Endothelial cell of umbilical vein (primary cell): ENCODE results near the gene IGFBP3. TPM values are rescaled to one million over a fixed set of nuclear protein-coding genes. Genes with fewer than 3 reads are reported as not detected.

ENCODE experiments used
- BruUV-seq: library from RNA; stranded (reverse); fragments of 400-500 nt; replicated peaks from 2 replicates; lab custom pipeline; 2021; lab: Mats Ljungman, UMichigan
- CTCF ChIA-PET: fragments of 300-600, 350-600 bp; sonication (Branson Sonifier 250); formaldehyde crosslinking; loops from one replicate; lab custom pipeline; 2021; ENCODE audit warnings: antibody characterized with exemption, inconsistent platforms; lab: Charles Lee
- POLR2A ChIA-PET: fragments of 300-600, 350-600 bp; sonication (Branson Sonifier 250); formaldehyde crosslinking; loops from one replicate; lab custom pipeline; 2021; ENCODE audit warnings: antibody characterized with exemption, inconsistent platforms; lab: Charles Lee
- DNase-seq: peaks from one replicate; pipeline ENCODE4 v3.0.0-alpha.2; 2011; ENCODE audit warnings: low read depth, low spot score
- FAIRE-seq: peaks from 2 replicates; lab custom pipeline; 2011; peaks lifted over from hg19 to GRCh38; lab: Jason Lieb, UNC
- H2AFZ ChIP-seq: 2 replicates; pipeline ENCODE4 v1.6.0; 2012; ENCODE audit warnings: low read depth, low read length, control low read depth, inconsistent platforms
- H3K27ac ChIP-seq: 2 replicates; pipeline ENCODE4 v1.5.1; 2011; ENCODE audit warnings: low read depth, mild to moderate bottlenecking, control low read depth, low read length, moderate library complexity; ENCODE audit not compliant: insufficient read depth
- H3K27me3 ChIP-seq, 2 experiments: 2 replicates each; pipeline versions ENCODE4 v1.6.0 to v1.6.1; 2011; ENCODE audit warnings: low read length in 2 of 2, mixed read lengths in 1 of 2; ENCODE audit not compliant: control insufficient read depth in 2 of 2, insufficient read depth in 2 of 2
- H3K36me3 ChIP-seq, 2 experiments: 2 replicates in 1 of 2; 3 replicates in 1 of 2; pipeline ENCODE4 v1.5.1; 2011; ENCODE audit warnings: low read length in 2 of 2, mild to moderate bottlenecking in 1 of 2, moderate library complexity in 1 of 2; ENCODE audit not compliant: control insufficient read depth in 2 of 2, insufficient read depth in 2 of 2; ENCODE audit errors: extremely low read depth in 1 of 2
- H3K4me1 ChIP-seq: 3 replicates; pipeline ENCODE4 v1.5.1; 2011; ENCODE audit warnings: mild to moderate bottlenecking, low read length; ENCODE audit not compliant: control insufficient read depth, insufficient read depth; ENCODE audit errors: extremely low read depth
- H3K4me2 ChIP-seq: 2 replicates; pipeline ENCODE4 v1.6.1; 2011; ENCODE audit warnings: low read length, control low read depth, mixed read lengths; ENCODE audit not compliant: insufficient read depth
- H3K4me3 ChIP-seq, 3 experiments: fragments of 200-600 bp in 1 of 3; sonication (generic), shearing (Covaris generic) in 1 of 3; replicated peaks in 1 of 3; 2 replicates each; pipeline ENCODE4 v1.5.1; 2011 to 2016; ENCODE audit warnings: control low read depth in 3 of 3, low read length in 3 of 3, mild to moderate bottlenecking in 2 of 3, inconsistent platforms in 1 of 3, low read depth in 1 of 3, moderate library complexity in 1 of 3; ENCODE audit not compliant: insufficient read depth in 1 of 3
- H3K79me2 ChIP-seq: 2 replicates; pipeline ENCODE4 v1.6.0; 2012; ENCODE audit warnings: low read length, inconsistent platforms; ENCODE audit not compliant: control insufficient read depth, insufficient read depth
- H3K9ac ChIP-seq: replicated peaks from 2 replicates; pipeline ENCODE3; 2011; ENCODE audit warnings: low read length, control low read depth; ENCODE audit not compliant: insufficient read depth; ENCODE audit errors: extremely low read depth
- H3K9me1 ChIP-seq: replicated peaks from 3 replicates; pipeline ENCODE4 v1.6.0; 2011; ENCODE audit warnings: mild to moderate bottlenecking, low read length; ENCODE audit not compliant: control insufficient read depth, insufficient read depth; ENCODE audit errors: extremely low read depth
- H3K9me3 ChIP-seq: replicated peaks from 2 replicates; pipeline ENCODE4 v1.5.1; 2012; ENCODE audit warnings: low read length, inconsistent platforms; ENCODE audit not compliant: control insufficient read depth, insufficient read depth
- H4K20me1 ChIP-seq: replicated peaks from 2 replicates; pipeline ENCODE3; 2011; ENCODE audit warnings: mild to moderate bottlenecking, low read length; ENCODE audit not compliant: control insufficient read depth, insufficient read depth; ENCODE audit errors: extremely low read depth
- CTCF ChIP-seq, 2 donors: IDR thresholded peaks; 1 replicate in 1 of 2; 2 replicates in 1 of 2; pipeline ENCODE4 v1.5.1; 2011; ENCODE audit warnings: low read length in 2 of 2, mild to moderate bottlenecking in 2 of 2, moderate library complexity in 2 of 2, control low read depth in 1 of 2, inconsistent platforms in 1 of 2, low read depth in 1 of 2; ENCODE audit not compliant: insufficient read depth in 1 of 2; ENCODE audit errors: extremely low read depth in 1 of 2
- FOS ChIP-seq: IDR thresholded peaks from 2 replicates; pipeline ENCODE4 v1.6.1; 2011; ENCODE audit warnings: mild to moderate bottlenecking, low read length, moderate library complexity, borderline replicate concordance; ENCODE audit not compliant: insufficient read depth
- GATA2 ChIP-seq: IDR thresholded peaks from 2 replicates; pipeline ENCODE4 v1.7.0; 2011; ENCODE audit warnings: low read depth, mild to moderate bottlenecking, moderate library complexity, mixed read lengths, low read length; ENCODE audit not compliant: insufficient read length, insufficient read depth
- MYC ChIP-seq: IDR thresholded peaks from one replicate; pipeline ENCODE4 v1.6.1; 2011; ENCODE audit warnings: mild to moderate bottlenecking, low read depth, low read length
- POLR2A ChIP-seq: IDR thresholded peaks from 2 replicates; pipeline ENCODE4 v1.6.1; 2012; ENCODE audit warnings: low read depth, mild to moderate bottlenecking, control low read depth, low read length
- dilution Hi-C: fragments of 300-500 bp; cut with MboI; formaldehyde crosslinking; loops from one replicate; pipeline ENCODE4 v1.15.0; 2019; ENCODE audit warnings: low sequenced_read_pairs; ENCODE audit not compliant: extremely low pct_ligation_motif_present
- intact Hi-C: fragments of 100-400 bp; cut with micrococcal nuclease; formaldehyde crosslinking; loops from one replicate; pipeline ENCODE4 v1.10.0; 2022
- polyA plus RNA-seq, 4 experiments: library from polyadenylated mRNA; depleted of rRNA in 3 of 4; stranded (reverse) in 3 of 4; unstranded in 1 of 4; fragments of >200 nt; gene quantifications; 2 replicates each; pipeline versions ENCODE4 v1.2.1 to v1.2.3, GENCODE V29; 2011 to 2012; ENCODE audit warnings: missing spikeins in 1 of 4
- total RNA-seq: library from RNA; stranded (reverse); gene quantifications from 2 replicates; pipeline ENCODE4 v1.2.3, GENCODE V29; 2021

The IGFBP3 gene
- total and polyA plus RNA-seq, 2 donors (not counting 3 experiments of a cell fraction or from before 2014, with no cell fraction given), result 3.4 to 10.1 TPM

GRCh38 chr7:45938626-45939302 is 17.7 kb upstream of the IGFBP3 start:
- H4K20me1 ChIP-seq, result no peaks in the 10 kb centered on the region
- H2AFZ ChIP-seq, result no peak overlapping the region
- H3K36me3 ChIP-seq, result no peaks in the 10 kb centered on the region
- H3K27ac ChIP-seq, result no peak overlapping the region
- TF ChIP-seq MYC (no peak), CTCF (IDR thresholded peaks at IDR 0.05; ENCODE audit: extremely low read depth in 1 of 2, insufficient read depth in 1 of 2, low read depth in 1 of 2, low read length in 2 of 2) (peak in 1 of 2 donors; percentile 16)
- POLR2A ChIA-PET, result no interaction called here
- H3K4me3 ChIP-seq, result no peak overlapping the region
- H3K79me2 ChIP-seq, result no peaks in the 10 kb centered on the region
- no peak overlapping the region for H3K4me2 ChIP-seq
- FAIRE-seq (no peak), DNase-seq (no peak)
- CTCF ChIA-PET, result interaction anchor here (1.5 kb wide), 1 partner anchor 16 kb away, joined by 5 read pairs; no protein-coding TSS in a partner anchor
- H3K27me3 ChIP-seq, result no peaks in the 10 kb centered on the region
- no peak overlapping the region for H3K9ac ChIP-seq
- intact Hi-C loops (no loop called here), dilution Hi-C loops (no loop called here)
- H3K4me1 ChIP-seq, result no peaks in the 10 kb centered on the region
- H3K9me3 ChIP-seq, result no peaks in the 10 kb centered on the region
- BruUV-seq, result no TSS peak
- no peaks in the 10 kb centered on the region for H3K9me1 ChIP-seq

DNA sequence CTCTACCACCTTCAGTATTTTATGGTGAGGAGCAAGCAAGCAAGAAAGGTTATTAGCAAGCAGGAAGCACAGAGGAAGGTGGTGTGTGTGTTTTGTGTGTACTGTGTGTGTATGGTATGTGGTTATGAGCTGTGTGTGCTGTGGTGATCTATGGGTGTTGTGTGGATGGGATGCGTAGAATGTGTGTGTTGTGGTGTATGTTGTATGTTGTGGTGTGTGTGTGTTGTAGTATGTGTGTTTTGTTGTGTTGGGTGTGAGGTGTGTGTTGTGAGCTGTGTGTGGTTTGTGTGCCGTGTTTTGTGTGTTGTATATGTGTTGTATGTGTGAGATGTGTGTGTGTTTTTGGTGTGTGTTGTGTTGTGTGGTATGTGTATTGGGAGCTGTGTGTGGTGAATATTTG is 16.8 kb upstream of the IGFBP3 start:
- Histone ChIP-seq H3K36me3 (no peaks in the 10 kb centered on the region), H3K4me1 (no peaks in the 10 kb centered on the region), H4K20me1 (no peaks in the 10 kb centered on the region), H3K9ac (no peak overlapping the region), H3K27ac (no peak overlapping the region), H3K79me2 (no peaks in the 10 kb centered on the region), H3K4me2 (no peak overlapping the region), H2AFZ (no peak overlapping the region), H3K9me1 (no peaks in the 10 kb centered on the region), H3K9me3 (no peaks in the 10 kb centered on the region), H3K27me3 (no peaks in the 10 kb centered on the region), H3K4me3 (no peak overlapping the region)
- intact Hi-C loops, result no loop called here
- no TSS peak for BruUV-seq
- FAIRE-seq (no peak), DNase-seq (no peak)
- dilution Hi-C loops, result no loop called here
- POLR2A ChIA-PET, result no interaction called here
- TF ChIP-seq POLR2A, result no peak
- TF ChIP-seq GATA2, result no peak
- TF ChIP-seq FOS, result no peak
- no peak for TF ChIP-seq MYC
- TF ChIP-seq CTCF (IDR thresholded peaks at IDR 0.05; ENCODE audit: extremely low read depth in 1 of 2, insufficient read depth in 1 of 2, low read depth in 1 of 2, low read length in 2 of 2), result no peak
- CTCF ChIA-PET, result no interaction called here
